ENCODE results near the gene TMEM125.

The TMEM125 gene

GRCh38 chr1:43234267-43234666 lies 35.5 kb upstream of the TMEM125 start:
- no peaks in the 10 kb centered on the region for H3K9me3 ChIP-seq (ENCODE audit: control insufficient read depth, insufficient read depth, low read depth, low read length)

GRCh38 chr1:43235040-43235439 lies 34.7 kb upstream of the TMEM125 start:
- H3K27ac ChIP-seq (ENCODE audit: low read depth, low read length) = no peak overlapping the region

More at GRCh38 chr1:43234267-43234666, 35.5 kb upstream of the TMEM125 start:
- H3K27me3 ChIP-seq (ENCODE audit: control insufficient read depth, insufficient read depth, low read length) = no peaks in the 10 kb centered on the region
- no peaks in the 10 kb centered on the region for H3K36me3 ChIP-seq (ENCODE audit: control insufficient read depth, insufficient read depth, low read length)
- H3K9ac ChIP-seq (ENCODE audit: low read length) = no peak overlapping the region
- no peak overlapping the region for H3K27ac ChIP-seq (ENCODE audit: low read depth, low read length)
- H3K4me3 ChIP-seq (ENCODE audit: low read depth, low read length) = no peak overlapping the region
- peaks cover 21% of the 10 kb centered on the region for H3K4me1 ChIP-seq (ENCODE audit: control insufficient read depth, insufficient read depth, low read length)

GRCh38 chr1:43235451-43236121 lies 34.2 kb upstream of the TMEM125 start:
- Histone ChIP-seq H3K9ac (ENCODE audit: low read length) (no peak overlapping the region), H3K27ac (ENCODE audit: low read depth, low read length) (no peak overlapping the region), H3K4me3 (ENCODE audit: low read depth, low read length) (no peak overlapping the region), H3K27me3 (ENCODE audit: control insufficient read depth, insufficient read depth, low read length) (no peaks in the 10 kb centered on the region), H3K4me1 (ENCODE audit: control insufficient read depth, insufficient read depth, low read length) (peaks cover 14% of the 10 kb centered on the region), H3K36me3 (ENCODE audit: control insufficient read depth, insufficient read depth, low read length) (no peaks in the 10 kb centered on the region), H3K9me3 (ENCODE audit: control insufficient read depth, insufficient read depth, low read depth, low read length) (no peaks in the 10 kb centered on the region)

More at GRCh38 chr1:43235040-43235439, 34.7 kb upstream of the TMEM125 start:
- Histone ChIP-seq H3K4me1 (ENCODE audit: control insufficient read depth, insufficient read depth, low read length) (peaks cover 20% of the 10 kb centered on the region), H3K27me3 (ENCODE audit: control insufficient read depth, insufficient read depth, low read length) (no peaks in the 10 kb centered on the region), H3K9me3 (ENCODE audit: control insufficient read depth, insufficient read depth, low read depth, low read length) (no peaks in the 10 kb centered on the region), H3K36me3 (ENCODE audit: control insufficient read depth, insufficient read depth, low read length) (no peaks in the 10 kb centered on the region), H3K4me3 (ENCODE audit: low read depth, low read length) (no peak overlapping the region), H3K9ac (ENCODE audit: low read length) (no peak overlapping the region)

GRCh38 chr1:43237121-43237520 lies 32.7 kb upstream of the TMEM125 start:
- no peak overlapping the region for H3K9ac ChIP-seq (ENCODE audit: low read length)
- H3K27me3 ChIP-seq (ENCODE audit: control insufficient read depth, insufficient read depth, low read length) = no peaks in the 10 kb centered on the region
- H3K9me3 ChIP-seq (ENCODE audit: control insufficient read depth, insufficient read depth, low read depth, low read length) = no peaks in the 10 kb centered on the region
- no peak overlapping the region for H3K27ac ChIP-seq (ENCODE audit: low read depth, low read length)
- H3K36me3 ChIP-seq (ENCODE audit: control insufficient read depth, insufficient read depth, low read length) = no peaks in the 10 kb centered on the region
- no peak overlapping the region for H3K4me3 ChIP-seq (ENCODE audit: low read depth, low read length)
- peaks cover 7% of the 10 kb centered on the region for H3K4me1 ChIP-seq (ENCODE audit: control insufficient read depth, insufficient read depth, low read length)

GRCh38 chr1:43238085-43238484 lies 31.7 kb upstream of the TMEM125 start:
- H3K4me1 ChIP-seq (ENCODE audit: control insufficient read depth, insufficient read depth, low read length) = no peaks in the 10 kb centered on the region; the same call in 1 of the 2 replicates
- H3K27ac ChIP-seq (ENCODE audit: low read depth, low read length) = no peak overlapping the region
- no peaks in the 10 kb centered on the region for H3K9me3 ChIP-seq (ENCODE audit: control insufficient read depth, insufficient read depth, low read depth, low read length)
- H3K9ac ChIP-seq (ENCODE audit: low read length) = no peak overlapping the region
- H3K4me3 ChIP-seq (ENCODE audit: low read depth, low read length) = no peak overlapping the region
- H3K27me3 ChIP-seq (ENCODE audit: control insufficient read depth, insufficient read depth, low read length) = no peaks in the 10 kb centered on the region
- H3K36me3 ChIP-seq (ENCODE audit: control insufficient read depth, insufficient read depth, low read length) = no peaks in the 10 kb centered on the region

- Histone ChIP-seq H3K9ac (ENCODE audit: low read length) (no peak overlapping the region), H3K27ac (ENCODE audit: low read depth, low read length) (no peak overlapping the region), H3K9me3 (ENCODE audit: control insufficient read depth, insufficient read depth, low read depth, low read length) (no peaks in the 10 kb centered on the region), H3K4me1 (ENCODE audit: control insufficient read depth, insufficient read depth, low read length) (no peaks in the 10 kb centered on the region; the same call in 1 of the 2 replicates), H3K36me3 (ENCODE audit: control insufficient read depth, insufficient read depth, low read length) (no peaks in the 10 kb centered on the region), H3K27me3 (ENCODE audit: control insufficient read depth, insufficient read depth, low read length) (no peaks in the 10 kb centered on the region), H3K4me3 (ENCODE audit: low read depth, low read length) (no peak overlapping the region)
Observed at GRCh38 chr1:43238991-43239469, 30.8 kb upstream of the TMEM125 start.

GRCh38 chr1:43239484-43239883 lies 30.3 kb upstream of the TMEM125 start:
- H3K9me3 ChIP-seq (ENCODE audit: control insufficient read depth, insufficient read depth, low read depth, low read length) = no peaks in the 10 kb centered on the region
- no peak overlapping the region for H3K27ac ChIP-seq (ENCODE audit: low read depth, low read length)
- no peaks in the 10 kb centered on the region; the same call in 1 of the 2 replicates for H3K4me1 ChIP-seq (ENCODE audit: control insufficient read depth, insufficient read depth, low read length)
- no peak overlapping the region for H3K4me3 ChIP-seq (ENCODE audit: low read depth, low read length)
- H3K9ac ChIP-seq (ENCODE audit: low read length) = no peak overlapping the region
- H3K27me3 ChIP-seq (ENCODE audit: control insufficient read depth, insufficient read depth, low read length) = no peaks in the 10 kb centered on the region
- H3K36me3 ChIP-seq (ENCODE audit: control insufficient read depth, insufficient read depth, low read length) = no peaks in the 10 kb centered on the region

- Histone ChIP-seq H3K36me3 (ENCODE audit: control insufficient read depth, insufficient read depth, low read length) (no peaks in the 10 kb centered on the region), H3K9me3 (ENCODE audit: control insufficient read depth, insufficient read depth, low read depth, low read length) (peaks cover 14% of the 10 kb centered on the region), H3K27ac (ENCODE audit: low read depth, low read length) (no peak overlapping the region), H3K4me3 (ENCODE audit: low read depth, low read length) (no peak overlapping the region), H3K9ac (ENCODE audit: low read length) (no peak overlapping the region), H3K4me1 (ENCODE audit: control insufficient read depth, insufficient read depth, low read length) (no peaks in the 10 kb centered on the region; the same call in 1 of the 2 replicates), H3K27me3 (ENCODE audit: control insufficient read depth, insufficient read depth, low read length) (no peaks in the 10 kb centered on the region)
Observed at GRCh38 chr1:43241413-43241836, 28.4 kb upstream of the TMEM125 start.

- H3K4me1 ChIP-seq (ENCODE audit: control insufficient read depth, insufficient read depth, low read length) = no peaks in the 10 kb centered on the region; the same call in 1 of the 2 replicates
- H3K9ac ChIP-seq (ENCODE audit: low read length) = no peak overlapping the region
- no peak overlapping the region for H3K4me3 ChIP-seq (ENCODE audit: low read depth, low read length)
- peaks cover 27% of the 10 kb centered on the region for H3K9me3 ChIP-seq (ENCODE audit: control insufficient read depth, insufficient read depth, low read depth, low read length)
- H3K36me3 ChIP-seq (ENCODE audit: control insufficient read depth, insufficient read depth, low read length) = no peaks in the 10 kb centered on the region
- no peak overlapping the region for H3K27ac ChIP-seq (ENCODE audit: low read depth, low read length)
- H3K27me3 ChIP-seq (ENCODE audit: control insufficient read depth, insufficient read depth, low read length) = no peaks in the 10 kb centered on the region
Observed at GRCh38 chr1:43243299-43243698, 26.5 kb upstream of the TMEM125 start.

- Histone ChIP-seq H3K27ac (ENCODE audit: low read depth, low read length) (no peak overlapping the region), H3K9ac (ENCODE audit: low read length) (no peak overlapping the region), H3K36me3 (ENCODE audit: control insufficient read depth, insufficient read depth, low read length) (no peaks in the 10 kb centered on the region), H3K4me1 (ENCODE audit: control insufficient read depth, insufficient read depth, low read length) (no peaks in the 10 kb centered on the region), H3K4me3 (ENCODE audit: low read depth, low read length) (no peak overlapping the region), H3K27me3 (ENCODE audit: control insufficient read depth, insufficient read depth, low read length) (no peaks in the 10 kb centered on the region), H3K9me3 (ENCODE audit: control insufficient read depth, insufficient read depth, low read depth, low read length) (peaks cover 49% of the 10 kb centered on the region)
Observed at GRCh38 chr1:43246466-43247213, 23.1 kb upstream of the TMEM125 start.

GRCh38 chr1:43247256-43247921 lies 22.4 kb upstream of the TMEM125 start:
- H3K4me1 ChIP-seq (ENCODE audit: control insufficient read depth, insufficient read depth, low read length) = no peaks in the 10 kb centered on the region
- no peaks in the 10 kb centered on the region for H3K36me3 ChIP-seq (ENCODE audit: control insufficient read depth, insufficient read depth, low read length)
- no peak overlapping the region for H3K9ac ChIP-seq (ENCODE audit: low read length)
- no peaks in the 10 kb centered on the region for H3K27me3 ChIP-seq (ENCODE audit: control insufficient read depth, insufficient read depth, low read length)
- no peak overlapping the region for H3K4me3 ChIP-seq (ENCODE audit: low read depth, low read length)
- H3K27ac ChIP-seq (ENCODE audit: low read depth, low read length) = no peak overlapping the region
- peaks cover 51% of the 10 kb centered on the region for H3K9me3 ChIP-seq (ENCODE audit: control insufficient read depth, insufficient read depth, low read depth, low read length)

All from HUES6 (cell line).